GM12878 (cell line): ENCODE results near the gene GZMM. TPM values are rescaled to one million over a fixed set of nuclear protein-coding genes. Genes with fewer than 3 reads are reported as not detected.

Source experiments
- ATAC-seq: fragments of 200-7000 bp; cut with Tn5 transposase; 3 replicates; pipeline ENCODE4 v1.9.1; 2020; ENCODE audit warnings: mild to moderate bottlenecking, moderate library complexity
- BruUV-seq: library from RNA; stranded (reverse); fragments of 400-500 nt; replicated peaks from 2 replicates; lab custom pipeline; 2021; lab: Mats Ljungman, UMichigan
- CTCF ChIA-PET: fragments of 300-600 bp; sonication (Branson Sonifier 250); formaldehyde crosslinking; extraction: SDS; loops from one replicate; lab custom pipeline; 2021; ENCODE audit warnings: inconsistent platforms; lab: Yijun Ruan, JAX
- POLR2A ChIA-PET: fragments of 350-600 bp; formaldehyde crosslinking; extraction: SDS; loops from one replicate; lab custom pipeline; 2021; ENCODE audit warnings: inconsistent platforms; lab: Charles Lee
- RAD21 ChIA-PET: fragments of 300-600 bp; sonication (Branson Sonifier 250); formaldehyde crosslinking; loops from one replicate; lab custom pipeline; 2023; ENCODE audit warnings: antibody characterized with exemption; ENCODE audit not compliant: unreplicated experiment; lab: Charles Lee
- SMC1A ChIA-PET: fragments of 300-600 bp; sonication (Branson Sonifier 250); formaldehyde crosslinking; loops from one replicate; lab custom pipeline; 2023; ENCODE audit not compliant: unreplicated experiment, uncharacterized antibody; lab: Charles Lee
- DNase-seq: peaks from one replicate; pipeline ENCODE4 v3.0.0-alpha.2; 2011; ENCODE audit warnings: low read depth, low spot score
- FAIRE-seq: peaks from 3 replicates; lab custom pipeline; 2011; peaks lifted over from hg19 to GRCh38; lab: Jason Lieb, UNC
- H2AFZ ChIP-seq: 2 replicates; pipeline ENCODE4 v1.6.0; 2011; ENCODE audit warnings: low read depth, low read length, control low read depth; ENCODE audit not compliant: control insufficient read depth
- H3K27ac ChIP-seq: 2 replicates; pipeline ENCODE4 v1.5.1; 2011; ENCODE audit warnings: control low read depth; ENCODE audit not compliant: control insufficient read depth, insufficient read depth
- H3K27me3 ChIP-seq, 2 experiments: replicated peaks in 1 of 2; 2 replicates each; pipeline versions ENCODE4 v1.6.0 to v1.6.1; 2011; ENCODE audit warnings: low read length in 1 of 2; ENCODE audit not compliant: control insufficient read depth in 2 of 2, insufficient read depth in 2 of 2
- H3K36me3 ChIP-seq, 2 experiments: 2 replicates each; pipeline ENCODE4 v1.5.1; 2011; ENCODE audit warnings: low read length in 1 of 2; ENCODE audit not compliant: control insufficient read depth in 2 of 2, insufficient read depth in 2 of 2
- H3K4me1 ChIP-seq: 2 replicates; pipeline ENCODE4 v1.6.1; 2011; ENCODE audit warnings: mild to moderate bottlenecking, low read length, moderate library complexity, mixed read lengths; ENCODE audit not compliant: control insufficient read depth, insufficient read depth
- H3K4me2 ChIP-seq: 2 replicates; pipeline ENCODE4 v1.6.0; 2011; ENCODE audit warnings: control low read depth; ENCODE audit not compliant: control insufficient read depth, insufficient read depth
- H3K4me3 ChIP-seq: fragments of 200-600 bp; sonication (generic); 2 replicates; pipeline ENCODE4 v1.5.1; 2016
- H3K79me2 ChIP-seq: 2 replicates; pipeline ENCODE4 v1.6.0; 2011; ENCODE audit warnings: low read length; ENCODE audit not compliant: control insufficient read depth, insufficient read depth
- H3K9ac ChIP-seq: 2 replicates; pipeline ENCODE4 v1.8.0; 2011; ENCODE audit warnings: low read length, control low read depth, mixed read lengths; ENCODE audit not compliant: control insufficient read depth, insufficient read depth
- H3K9me3 ChIP-seq: replicated peaks from 3 replicates; pipeline ENCODE4 v1.5.1; 2011; ENCODE audit warnings: mild to moderate bottlenecking, low read length; ENCODE audit not compliant: control insufficient read depth, insufficient read depth
- H4K20me1 ChIP-seq: 2 replicates; pipeline ENCODE4 v1.6.0; 2011; ENCODE audit not compliant: control insufficient read depth, insufficient read depth
- NFIC ChIP-seq: IDR thresholded peaks from 2 replicates; pipeline ENCODE4 v1.6.1; 2012; ENCODE audit warnings: low read depth, mild to moderate bottlenecking, inconsistent platforms, low read length, moderate library complexity
- NR2C2 ChIP-seq: IDR thresholded peaks from 2 replicates; pipeline ENCODE4 v1.6.1; 2011; ENCODE audit warnings: borderline replicate concordance, low read depth; ENCODE audit not compliant: control insufficient read depth, insufficient read length
- PRDM15 ChIP-seq: fragments of 450-650 bp; formaldehyde crosslinking; IDR thresholded peaks from 2 replicates; pipeline ENCODE4 v1.4.0; 2020; ENCODE audit warnings: mild to moderate bottlenecking, moderate library complexity
- ZSCAN29 ChIP-seq: fragments of 450-650 bp; IDR thresholded peaks from 2 replicates; pipeline ENCODE4 v1.6.1; 2017; ENCODE audit warnings: mild to moderate bottlenecking, moderate library complexity
- WGBS: methylation state at CpG from one replicate; pipeline ENCODE4 v1.1.6; 2016; ENCODE audit warnings: low lambda C conversion rate; ENCODE audit not compliant: insufficient replicate concordance, insufficient coverage; ENCODE audit errors: missing lambda C conversion rate; 5-methylcytosine and 5-hydroxymethylcytosine counted together
- in situ Hi-C: fragments of 300-500 bp; cut with MboI; formaldehyde crosslinking; loops from 9 replicates; pipeline ENCODE4 v1.14.3; 2018; ENCODE audit warnings: mixed read lengths
- intact Hi-C: fragments of 100-400 bp; cut with micrococcal nuclease; formaldehyde crosslinking; loops from one replicate; pipeline ENCODE4 v1.14.2; 2022; ENCODE audit not compliant: unreplicated experiment
- polyA plus RNA-seq, 11 experiments: library from polyadenylated mRNA; depleted of rRNA in 4 of 11; unstranded in 6 of 11; stranded (reverse) in 5 of 11; fragments of >200 nt; fragmentation: Nextera tagmentation in 4 of 11; fragmentation: Illumina TruSeq in 1 of 11; extraction: Ambion mirVana in 4 of 11; extraction: Trizol in 1 of 11; gene quantifications; 1 replicate in 1 of 11; 2 replicates in 10 of 11; pipeline versions ENCODE4 v1.2.1 to v1.2.3, GENCODE V29; 2011 to 2016; ENCODE audit warnings: inconsistent platforms in 2 of 11, missing spikeins in 2 of 11, low read depth in 1 of 11
- total RNA-seq, 4 experiments: library from RNA; depleted of rRNA in 3 of 4; stranded (reverse); fragments of >200 nt in 3 of 4; fragmentation: Illumina TruSeq in 1 of 4; extraction: Trizol in 1 of 4; gene quantifications; 2 replicates each; pipeline versions ENCODE4 v1.2.1 to v1.2.3, GENCODE V29; 2013 to 2021
- TF ChIP-seq, protein P1 (sequence below): fragments of 150-350 bp; IDR thresholded peaks from 2 replicates; pipeline ENCODE4 v1.6.1; 2016; ENCODE audit warnings: low read depth, low read length

The GZMM gene
- total and polyA plus RNA-seq, 10 of the 15 experiments (the other 5 are each of a cell fraction or from before 2014, with no cell fraction given) = 0.09 to 0.48 (median 0.23) TPM; not detected in 7

- Histone ChIP-seq H4K20me1 (no peaks in the 10 kb centered on the region), H3K27ac (no peak overlapping the region), H3K9me3 (no peaks in the 10 kb centered on the region), H2AFZ (no peak overlapping the region), H3K36me3 (no peaks in the 10 kb centered on the region), H3K4me3 (no peak overlapping the region), H3K27me3 (no peaks in the 10 kb centered on the region), H3K79me2 (no peaks in the 10 kb centered on the region), H3K4me2 (no peak overlapping the region), H3K4me1 (no peaks in the 10 kb centered on the region), H3K9ac (no peak overlapping the region)
- intact Hi-C loops (no loop called here), in situ Hi-C loops (no loop called here)
- no peak for ATAC-seq
- ChIA-PET CTCF (no interaction called here), SMC1A (no interaction called here), POLR2A (no interaction called here), RAD21 (no interaction called here)
- TF ChIP-seq ZSCAN29 (no peak), NR2C2 (no peak), PRDM15 (no peak), NFIC (no peak)
- TF ChIP-seq, protein P1, sequence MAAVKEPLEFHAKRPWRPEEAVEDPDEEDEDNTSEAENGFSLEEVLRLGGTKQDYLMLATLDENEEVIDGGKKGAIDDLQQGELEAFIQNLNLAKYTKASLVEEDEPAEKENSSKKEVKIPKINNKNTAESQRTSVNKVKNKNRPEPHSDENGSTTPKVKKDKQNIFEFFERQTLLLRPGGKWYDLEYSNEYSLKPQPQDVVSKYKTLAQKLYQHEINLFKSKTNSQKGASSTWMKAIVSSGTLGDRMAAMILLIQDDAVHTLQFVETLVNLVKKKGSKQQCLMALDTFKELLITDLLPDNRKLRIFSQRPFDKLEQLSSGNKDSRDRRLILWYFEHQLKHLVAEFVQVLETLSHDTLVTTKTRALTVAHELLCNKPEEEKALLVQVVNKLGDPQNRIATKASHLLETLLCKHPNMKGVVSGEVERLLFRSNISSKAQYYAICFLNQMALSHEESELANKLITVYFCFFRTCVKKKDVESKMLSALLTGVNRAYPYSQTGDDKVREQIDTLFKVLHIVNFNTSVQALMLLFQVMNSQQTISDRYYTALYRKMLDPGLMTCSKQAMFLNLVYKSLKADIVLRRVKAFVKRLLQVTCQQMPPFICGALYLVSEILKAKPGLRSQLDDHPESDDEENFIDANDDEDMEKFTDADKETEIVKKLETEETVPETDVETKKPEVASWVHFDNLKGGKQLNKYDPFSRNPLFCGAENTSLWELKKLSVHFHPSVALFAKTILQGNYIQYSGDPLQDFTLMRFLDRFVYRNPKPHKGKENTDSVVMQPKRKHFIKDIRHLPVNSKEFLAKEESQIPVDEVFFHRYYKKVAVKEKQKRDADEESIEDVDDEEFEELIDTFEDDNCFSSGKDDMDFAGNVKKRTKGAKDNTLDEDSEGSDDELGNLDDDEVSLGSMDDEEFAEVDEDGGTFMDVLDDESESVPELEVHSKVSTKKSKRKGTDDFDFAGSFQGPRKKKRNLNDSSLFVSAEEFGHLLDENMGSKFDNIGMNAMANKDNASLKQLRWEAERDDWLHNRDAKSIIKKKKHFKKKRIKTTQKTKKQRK = no peak
- no peak for DNase-seq
- 64% methylated on average over 12 of the region's 21 CpGs for WGBS
- BruUV-seq = no TSS peak
- no peak for FAIRE-seq
Measured at GRCh38 chr19:558770-559439, 15.1 kb downstream of the GZMM start.
